Stimulated activated CD8-positive, alpha-beta memory T cell treated with anti-CD3 and anti-CD28 coated beads, Interleukin-2, amount 100 ng/mL, for 1 hour (primary cell): ENCODE results near the gene CDK9.
A peak's percentile ranks its signal among the peaks of the same experiment; 100 is the strongest.

Experiments
- DNase-seq, 2 donors: peaks; one replicate each; pipeline ENCODE4 v3.0.0-alpha.2; 2020; ENCODE audit warnings: low read depth in 2 of 2

The CDK9 gene

GRCh38 chr9:127761491-127761956 is 24.3 kb upstream of the CDK9 start:
- no peak for DNase-seq

DNA sequence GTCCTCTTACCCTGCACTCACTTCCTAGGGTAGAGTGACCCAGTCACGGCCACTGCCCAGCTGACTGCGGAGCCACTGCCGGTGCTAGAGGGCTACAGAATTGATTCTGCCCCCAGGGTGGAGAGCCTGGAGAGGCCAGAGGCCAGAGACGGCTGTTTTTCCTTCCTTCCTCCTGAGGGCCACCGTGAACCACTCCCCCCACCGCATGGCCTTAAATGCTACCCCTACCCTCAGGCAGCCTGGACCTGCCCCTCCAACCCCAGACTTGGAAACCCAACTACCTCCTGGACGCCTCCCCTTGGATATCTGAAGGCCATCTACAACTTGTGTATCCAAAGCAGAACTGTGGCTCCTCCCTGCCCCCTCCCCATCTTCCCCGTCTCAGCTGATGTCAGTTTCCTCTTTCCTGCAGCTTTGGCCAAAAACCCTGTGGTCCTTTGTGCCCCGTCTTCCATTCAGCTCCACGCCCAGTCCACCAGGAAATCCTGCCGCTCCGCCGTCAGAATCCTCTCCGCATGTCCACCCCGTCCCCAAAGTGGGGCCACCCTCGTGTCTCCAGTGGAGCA is 23.6 kb upstream of the CDK9 start:
- no peak for DNase-seq

- DNase-seq = no peak
Observed at GRCh38 chr9:127763918-127764384, 21.9 kb upstream of the CDK9 start.

- DNase-seq = no peak
Observed at GRCh38 chr9:127765418-127765817, 20.4 kb upstream of the CDK9 start.

DNA sequence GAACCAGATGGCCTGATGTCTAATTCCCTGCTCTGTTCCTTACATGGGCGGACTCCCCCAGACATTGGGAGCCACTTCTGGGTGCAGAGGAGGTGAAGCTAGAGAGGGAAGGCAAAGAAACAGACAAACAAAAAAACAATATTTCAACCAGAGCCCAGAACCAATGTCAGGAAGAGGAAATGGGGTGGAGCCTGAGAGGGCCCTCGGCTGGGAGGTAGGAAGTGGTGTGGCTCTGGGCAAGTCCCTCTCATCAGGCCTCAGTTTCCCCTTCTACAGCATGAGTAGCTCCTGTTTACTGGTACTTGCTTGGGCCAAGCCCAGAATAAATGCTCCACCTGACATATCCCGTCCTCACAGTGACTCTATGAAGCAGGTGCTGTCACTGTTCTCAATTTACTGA is 18.4 kb upstream of the CDK9 start:
- DNase-seq = no peak

- no peak for DNase-seq
Observed at GRCh38 chr9:127767909-127768331, 17.9 kb upstream of the CDK9 start.

- DNase-seq = no peak
Observed at GRCh38 chr9:127768698-127769097, 17.1 kb upstream of the CDK9 start.

GRCh38 chr9:127769101-127769500 is 16.7 kb upstream of the CDK9 start:
- no peak for DNase-seq

- DNase-seq = no peak
Observed at GRCh38 chr9:127769929-127770582, 15.8 kb upstream of the CDK9 start.

DNA sequence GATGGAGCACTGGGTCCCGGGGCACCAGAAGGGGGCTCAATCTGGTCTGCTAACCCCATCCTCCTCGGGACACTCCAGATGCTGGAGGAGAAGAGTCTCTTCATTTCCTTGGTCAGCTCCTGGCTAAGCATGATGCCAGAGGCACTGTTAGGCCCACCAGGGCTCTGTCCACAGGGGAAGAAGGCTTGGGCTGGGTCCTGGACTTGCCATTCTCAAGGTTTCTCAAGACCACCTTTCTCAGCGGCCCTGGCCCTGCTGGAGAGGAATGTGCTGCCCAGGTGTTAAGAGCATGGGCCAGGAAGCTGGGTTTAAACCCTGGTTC is 15.3 kb upstream of the CDK9 start:
- no peak for DNase-seq

DNA sequence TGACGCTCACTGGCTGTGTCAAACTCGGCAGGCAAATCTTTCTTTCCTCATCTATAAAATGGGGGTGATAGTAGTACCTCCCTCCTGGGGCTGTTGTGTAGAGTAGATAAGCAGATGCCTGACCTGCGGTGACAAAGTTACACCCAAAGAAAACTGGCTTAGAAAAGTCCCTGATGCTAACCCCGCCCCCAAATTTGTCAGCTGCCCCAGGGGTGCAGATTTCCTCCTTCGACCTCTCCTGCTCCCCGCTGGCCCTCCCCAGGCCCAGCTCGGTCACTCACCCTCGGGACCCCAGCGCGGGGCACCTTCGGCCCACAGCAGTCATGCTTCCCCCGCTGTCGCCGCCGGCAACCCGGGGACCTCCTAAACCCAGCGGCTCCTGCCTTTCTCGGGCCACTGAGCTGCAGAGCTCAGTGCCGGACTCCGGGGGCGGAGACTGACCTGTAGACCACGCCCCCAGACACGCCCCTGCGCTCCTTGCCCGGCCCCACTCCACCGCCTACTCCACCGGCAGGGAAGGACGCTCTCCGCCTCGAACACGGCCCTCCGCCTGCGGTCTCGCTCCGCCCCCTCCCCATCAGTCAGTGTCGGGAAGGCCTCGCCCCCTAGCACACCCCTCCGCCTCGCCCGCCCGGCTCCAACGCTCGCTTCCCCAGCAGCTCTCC is 14.8 kb upstream of the CDK9 start:
- DNase-seq = peak; percentile 87 to 94

- DNase-seq = no peak
Observed at GRCh38 chr9:127771570-127772189, 14.2 kb upstream of the CDK9 start.

DNA sequence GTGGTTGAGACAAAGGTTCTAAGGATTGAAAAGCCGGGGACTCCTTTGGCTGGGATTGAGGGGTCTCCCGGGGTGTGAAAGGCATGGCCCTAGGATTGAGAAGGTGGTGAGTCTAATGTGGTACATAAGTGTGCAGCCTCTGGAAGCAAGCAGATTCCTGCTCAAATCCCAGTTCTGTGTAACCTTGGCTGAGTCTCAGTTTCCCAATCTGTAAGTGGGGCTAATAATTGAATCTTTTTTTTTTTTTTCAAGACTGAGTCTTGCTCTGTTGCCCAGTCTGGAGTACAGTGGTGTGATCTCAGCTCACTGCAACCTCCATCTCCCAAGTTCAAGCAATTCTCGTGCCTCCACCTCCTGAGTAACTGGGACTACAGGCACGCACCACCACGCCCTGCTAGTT is 13.2 kb upstream of the CDK9 start:
- no peak for DNase-seq

- DNase-seq = no peak
Observed at GRCh38 chr9:127773272-127773671, 12.6 kb upstream of the CDK9 start.

- DNase-seq = no peak
Observed at GRCh38 chr9:127773981-127774380, 11.9 kb upstream of the CDK9 start.

DNA sequence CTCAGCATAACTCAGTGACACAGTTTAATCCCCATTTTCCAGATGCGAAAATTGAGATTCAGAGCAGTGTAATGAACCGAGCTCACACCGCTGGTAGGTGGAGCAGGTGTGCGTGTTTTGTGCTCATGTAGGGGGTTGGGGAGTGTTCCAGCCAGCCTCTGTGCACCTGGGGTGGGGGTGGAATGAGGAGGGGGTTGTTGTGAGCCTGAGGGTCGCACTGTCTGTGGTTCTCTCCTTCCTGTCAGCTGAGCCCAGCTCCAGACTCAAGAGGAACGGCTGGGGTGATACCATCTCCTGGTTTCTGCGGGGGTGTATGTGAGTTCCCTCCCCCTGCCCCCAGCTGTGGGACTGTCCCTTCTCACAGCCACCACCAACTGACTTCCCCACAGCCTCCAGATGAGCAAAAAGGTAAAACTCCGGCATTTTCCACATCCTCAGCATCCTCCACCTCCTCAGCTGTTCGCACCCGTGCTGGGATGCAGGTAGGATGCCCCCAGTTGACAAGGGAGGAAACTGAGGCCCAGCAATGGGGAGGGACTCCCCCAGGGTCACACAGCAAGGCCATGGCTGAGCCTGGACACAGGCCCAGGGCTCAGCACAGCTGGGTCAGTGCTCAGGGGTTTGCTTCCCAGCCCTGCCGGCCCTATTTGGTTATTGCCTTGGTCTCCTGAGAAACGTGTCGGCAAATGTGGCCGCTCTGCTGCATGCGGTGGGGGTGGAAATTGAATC is 9.5 kb upstream of the CDK9 start:
- DNase-seq = peak; percentile 48 to 64

GRCh38 chr9:127776924-127777289 is 8.9 kb upstream of the CDK9 start:
- no peak for DNase-seq

GRCh38 chr9:127777368-127777980 is 8.4 kb upstream of the CDK9 start:
- no peak for DNase-seq

DNA sequence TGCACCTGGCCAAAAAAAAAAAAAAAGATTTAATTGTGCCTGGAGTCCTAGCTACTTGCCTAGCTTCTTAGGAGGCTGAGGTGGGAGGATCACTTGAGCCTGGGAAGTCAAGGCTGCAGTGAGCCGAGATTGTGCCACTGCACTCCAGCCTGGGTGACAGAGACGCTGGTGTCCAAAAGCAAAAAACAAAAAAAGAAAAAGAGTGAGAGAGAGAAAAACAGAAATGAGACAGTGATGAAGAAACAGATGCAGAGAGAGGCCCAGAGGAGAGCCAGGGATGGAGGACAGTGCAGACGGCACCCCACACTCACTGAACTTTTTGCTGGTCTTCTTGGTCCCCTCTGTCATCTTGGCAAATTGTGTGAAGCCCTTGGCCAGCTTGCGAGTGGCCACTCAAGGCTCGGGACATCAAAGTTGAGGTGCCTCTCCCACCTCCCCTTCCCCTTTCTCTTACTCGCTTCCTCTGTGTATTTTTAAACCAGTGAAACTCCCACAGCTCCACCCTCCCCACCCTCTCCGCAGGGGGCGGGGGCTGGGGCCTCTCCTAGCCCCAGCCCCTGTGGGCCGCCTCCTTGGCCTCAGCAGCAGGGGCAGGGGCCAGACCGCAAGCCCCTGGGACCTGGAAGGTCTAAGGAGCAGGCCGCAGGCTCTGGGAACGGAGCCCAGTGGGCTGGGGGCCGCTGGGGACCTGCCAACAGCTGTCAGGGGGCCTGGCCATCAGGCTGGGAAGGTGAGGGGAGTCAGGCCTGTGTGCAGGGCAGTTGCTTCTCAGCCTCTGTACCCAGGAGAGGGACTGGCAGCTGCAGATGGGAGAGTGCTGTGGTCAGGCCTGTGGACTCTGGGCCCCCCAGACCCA is 7.3 kb upstream of the CDK9 start, which contains the start of gene SH2D3C:
Gene SH2D3C (minus strand): TSS at position 387 of the 856 bp plus-strand sequence. CDS start 39 bp downstream, at position 348.
- DNase-seq = no peak

DNA sequence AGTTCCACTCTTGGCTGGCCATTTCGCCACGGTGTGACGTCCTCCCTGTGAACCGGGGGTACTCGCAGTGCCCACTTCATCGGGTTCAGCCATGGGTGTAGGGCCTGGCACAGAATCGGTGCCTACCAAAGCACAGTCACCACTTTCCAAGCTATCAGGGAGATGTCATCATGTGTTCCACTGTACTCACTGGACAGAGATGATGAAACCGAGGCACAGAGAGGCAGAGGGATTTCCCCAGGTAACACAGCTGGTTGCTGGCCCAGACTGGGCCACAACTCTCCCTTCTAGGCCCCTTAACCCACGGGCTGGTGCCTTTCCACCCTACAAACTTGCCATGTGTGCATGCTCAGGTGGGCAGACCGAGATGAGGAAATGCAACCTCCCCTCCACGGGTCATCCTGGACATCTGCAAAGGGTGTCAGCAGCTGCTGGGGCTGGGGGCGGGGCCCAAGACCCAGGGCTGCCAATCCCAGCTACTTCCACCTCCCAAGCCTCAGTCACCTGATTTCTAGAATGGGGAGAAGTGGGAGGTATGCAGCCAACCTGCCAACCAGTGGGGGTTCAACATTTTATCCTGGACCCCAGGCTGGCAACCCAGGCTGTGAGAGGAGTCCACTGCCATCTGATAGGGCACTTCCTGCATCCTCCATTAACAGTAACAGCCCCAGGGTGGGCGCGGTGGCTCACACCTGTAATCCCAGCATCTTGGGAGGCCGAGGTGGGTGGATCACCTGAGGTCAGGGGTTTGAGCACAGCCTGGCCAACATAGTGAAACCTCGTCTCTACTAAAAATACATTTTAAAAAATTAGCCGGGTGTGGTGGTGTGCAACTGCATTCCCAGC is 6.5 kb upstream of the CDK9 start:
- peak in 1 of 2 donors; percentile 33 for DNase-seq
